GM23248 (cell line): Measurements from ENCODE around the gene NLRC5. TPM values are rescaled to one million over a fixed set of nuclear protein-coding genes. Genes with fewer than 3 reads are reported as not detected.

Experiments used
- DNase-seq: peaks from one replicate; pipeline ENCODE4 v3.0.0-alpha.2; 2015
- H2AFZ ChIP-seq: fragments of 200-600 bp; sonication (generic); 2 replicates; pipeline ENCODE4 v1.6.1; 2016; ENCODE audit warnings: antibody characterized with exemption
- H3F3A ChIP-seq: fragments of 200-600 bp; sonication (generic); 2 replicates; pipeline ENCODE4 v1.6.1; 2016; ENCODE audit warnings: mild to moderate bottlenecking, antibody characterized with exemption, mixed run types; ENCODE audit not compliant: insufficient read depth
- H3K27ac ChIP-seq: fragments of 200-600 bp; sonication (generic); 2 replicates; pipeline ENCODE4 v1.5.1; 2016; ENCODE audit warnings: mild to moderate bottlenecking
- H3K27me3 ChIP-seq: fragments of 200-600 bp; sonication (generic); replicated peaks from 2 replicates; pipeline ENCODE4 v1.6.1; 2016; ENCODE audit warnings: mild to moderate bottlenecking; ENCODE audit not compliant: insufficient read depth
- H3K36me3 ChIP-seq: fragments of 200-600 bp; sonication (generic); 2 replicates; pipeline ENCODE4 v1.6.1; 2016; ENCODE audit warnings: low read depth, mild to moderate bottlenecking
- H3K4me1 ChIP-seq: fragments of 200-600 bp; sonication (generic); 2 replicates; pipeline ENCODE4 v1.6.1; 2016; ENCODE audit warnings: mild to moderate bottlenecking; ENCODE audit not compliant: insufficient read depth
- H3K4me2 ChIP-seq: fragments of 200-600 bp; sonication (generic); one replicate; pipeline ENCODE4 v1.6.1; 2016; ENCODE audit warnings: mild to moderate bottlenecking; ENCODE audit not compliant: unreplicated experiment
- H3K4me3 ChIP-seq: fragments of 200-600 bp; sonication (generic); 2 replicates; pipeline ENCODE4 v1.5.1; 2016; ENCODE audit warnings: mild to moderate bottlenecking
- H3K79me2 ChIP-seq: fragments of 200-600 bp; sonication (generic); 2 replicates; pipeline ENCODE4 v1.6.1; 2016; ENCODE audit warnings: mild to moderate bottlenecking; ENCODE audit not compliant: insufficient read depth
- H3K9ac ChIP-seq: fragments of 200-600 bp; sonication (generic); 2 replicates; pipeline ENCODE4 v1.6.1; 2016; ENCODE audit warnings: mild to moderate bottlenecking
- H3K9me2 ChIP-seq: fragments of 200-600 bp; sonication (generic); 2 replicates; pipeline ENCODE4 v1.6.1; 2016; ENCODE audit warnings: mixed run types, mild to moderate bottlenecking, moderate library complexity; ENCODE audit not compliant: insufficient read depth
- H3K9me3 ChIP-seq: fragments of 200-600 bp; sonication (generic); one replicate; pipeline ENCODE4 v1.6.1; 2017; ENCODE audit warnings: low read depth
- H4K20me1 ChIP-seq: fragments of 200-600 bp; sonication (generic); 2 replicates; pipeline ENCODE4 v1.6.0; 2016; ENCODE audit not compliant: insufficient read depth
- EZH2 ChIP-seq: fragments of 200-600 bp; sonication (generic); IDR thresholded peaks from 2 replicates; pipeline ENCODE4 v1.6.1; 2018; ENCODE audit warnings: antibody characterized with exemption, mild to moderate bottlenecking; ENCODE audit not compliant: insufficient read depth, poor library complexity, severe bottlenecking
- EZH2phosphoT487 ChIP-seq: fragments of 200-600 bp; sonication (generic); IDR thresholded peaks from 2 replicates; pipeline ENCODE4 v1.6.1; 2018; ENCODE audit warnings: antibody characterized with exemption, moderate library complexity, mild to moderate bottlenecking, low read depth; ENCODE audit not compliant: insufficient read depth
- WGBS, 2 experiments: methylation state at CpG; one replicate each; pipeline ENCODE4 v1.1.6; 2015 to 2017; ENCODE audit warnings: low lambda C conversion rate in 2 of 2, low coverage in 1 of 2; ENCODE audit errors: missing lambda C conversion rate in 2 of 2; 5-methylcytosine and 5-hydroxymethylcytosine counted together
- in situ Hi-C: fragments of 300-500 bp; cut with MboI; formaldehyde crosslinking; loops from 2 replicates; pipeline ENCODE4 v1.15.0; 2020
- polyA plus RNA-seq: library from polyadenylated mRNA; unstranded; fragments of >200 nt; fragmentation: Nextera tagmentation; extraction: Ambion mirVana; gene quantifications from 2 replicates; pipeline ENCODE4 v1.2.1, GENCODE V29; 2016
- total RNA-seq: library from RNA; depleted of rRNA; stranded (reverse); fragments of >200 nt; shearing (Covaris generic); gene quantifications from 2 replicates; pipeline ENCODE4 v1.2.3, GENCODE V29; 2014

Gene NLRC5
- total and polyA plus RNA-seq, 2 experiments from 2014 or later = 10.6 to 17.1 TPM

DNA sequence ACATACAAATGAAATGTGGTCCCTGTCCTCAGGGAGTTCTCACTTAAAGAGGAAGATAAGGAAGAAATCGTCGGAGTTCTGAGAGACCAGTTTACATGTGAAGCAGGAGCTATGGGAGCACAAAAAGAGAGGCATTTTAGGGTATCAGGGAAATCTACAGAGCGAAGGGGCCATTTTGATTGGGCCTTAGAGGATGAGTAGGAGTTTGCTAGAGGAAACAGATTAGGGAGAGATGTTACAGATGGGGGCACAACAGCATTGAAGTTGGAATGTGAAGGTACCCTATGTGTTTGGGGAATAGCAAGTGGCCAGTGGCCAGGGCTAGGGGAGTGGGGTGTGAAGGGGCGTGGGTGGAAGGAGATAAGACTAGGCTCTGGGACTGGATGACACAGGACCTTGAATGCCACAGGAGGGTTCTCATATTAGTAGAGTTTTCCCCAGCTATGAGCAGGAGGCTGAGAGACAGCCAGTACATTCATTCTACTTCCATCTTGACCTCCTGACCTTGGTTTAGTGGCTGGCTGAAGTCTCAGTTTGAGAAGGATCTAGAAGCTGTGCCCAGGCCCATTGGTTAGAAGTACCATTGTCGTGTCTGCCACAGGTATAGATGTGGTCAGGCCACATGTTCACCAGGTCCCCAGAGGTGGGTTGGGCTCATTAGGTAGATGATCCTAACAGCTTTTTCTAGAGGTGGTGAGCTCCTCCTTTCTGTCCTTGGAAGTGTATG lies 137.8 kb downstream of the NLRC5 start:
- H3K9me3 ChIP-seq = no peaks in the 10 kb centered on the region
- H3F3A ChIP-seq = no peaks in the 10 kb centered on the region
- 94 to 96% methylated on average over 5 of the region's 5 CpGs for WGBS, 2 experiments
- no peaks in the 10 kb centered on the region for H3K79me2 ChIP-seq
- no peak overlapping the region for H3K4me2 ChIP-seq
- no peak for DNase-seq
- no peak overlapping the region for H2AFZ ChIP-seq
- H3K36me3 ChIP-seq = no peaks in the 10 kb centered on the region
- H3K27ac ChIP-seq = no peak overlapping the region
- no peaks in the 10 kb centered on the region for H3K4me1 ChIP-seq
- no peak for TF ChIP-seq EZH2
- TF ChIP-seq EZH2phosphoT487 = no peak
- H3K4me3 ChIP-seq = no peak overlapping the region
- no peaks in the 10 kb centered on the region for H4K20me1 ChIP-seq
- no peak overlapping the region for H3K9ac ChIP-seq
- in situ Hi-C loops = no loop called here
- no peaks in the 10 kb centered on the region for H3K27me3 ChIP-seq
- no peaks in the 10 kb centered on the region for H3K9me2 ChIP-seq

DNA sequence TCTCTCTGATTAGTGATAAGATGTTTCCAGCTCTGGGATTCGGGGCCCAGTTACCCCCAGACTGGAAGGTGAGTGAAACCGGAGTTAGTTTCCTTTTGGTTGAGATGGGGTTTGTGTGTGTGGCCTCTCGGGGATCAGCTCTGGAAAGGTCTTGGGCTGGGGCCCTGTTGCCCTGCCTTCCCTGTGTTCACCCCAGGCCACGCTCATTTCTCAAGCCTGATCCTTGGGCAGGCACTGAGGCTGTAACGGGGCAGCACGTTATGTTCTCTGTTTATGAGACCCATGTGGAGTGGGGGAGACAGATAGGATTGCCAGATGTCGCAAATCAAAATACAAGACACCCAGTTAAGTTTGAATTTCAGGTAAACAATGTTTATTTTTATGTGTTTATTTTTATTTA lies 138.5 kb downstream of the NLRC5 start:
- no peaks in the 10 kb centered on the region for H3K9me3 ChIP-seq
- H3K27ac ChIP-seq = no peak overlapping the region
- TF ChIP-seq EZH2phosphoT487 (no peak), EZH2 (no peak)
- H3K27me3 ChIP-seq = no peaks in the 10 kb centered on the region
- H3K36me3 ChIP-seq = no peaks in the 10 kb centered on the region
- WGBS, 2 experiments = 95 to 96% methylated on average over 7 of the region's 7 CpGs
- H3K4me3 ChIP-seq = no peak overlapping the region
- H4K20me1 ChIP-seq = no peaks in the 10 kb centered on the region
- no peak overlapping the region for H3K4me2 ChIP-seq
- H3K79me2 ChIP-seq = no peaks in the 10 kb centered on the region
- DNase-seq = no peak
- no peak overlapping the region for H2AFZ ChIP-seq
- no peaks in the 10 kb centered on the region for H3K4me1 ChIP-seq
- in situ Hi-C loops = no loop called here
- H3K9ac ChIP-seq = no peak overlapping the region
- no peaks in the 10 kb centered on the region for H3F3A ChIP-seq
- H3K9me2 ChIP-seq = no peaks in the 10 kb centered on the region

- in situ Hi-C loops = no loop called here
Measured at GRCh38 chr16:57128771-57129389, 139.5 kb downstream of the NLRC5 start.

DNA sequence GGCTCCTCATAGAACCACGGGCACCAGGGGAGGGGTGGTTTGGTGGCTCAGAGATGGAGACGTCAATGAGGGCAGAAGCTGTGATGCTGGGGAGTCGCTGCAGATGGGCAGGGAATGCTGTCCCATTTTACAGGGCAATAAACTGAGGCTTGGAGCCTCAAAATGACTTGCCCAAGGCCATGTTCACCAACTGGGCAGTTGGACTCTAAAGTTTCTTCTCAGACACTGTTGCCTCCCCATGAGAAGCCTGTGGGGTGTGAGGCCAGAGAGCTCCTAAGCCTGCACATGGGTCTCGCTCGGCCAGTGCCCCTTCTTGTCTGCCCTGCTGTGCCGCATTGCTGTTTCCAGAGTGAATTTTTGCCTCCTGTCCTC lies 141.6 kb downstream of the NLRC5 start:
- Histone ChIP-seq H3K9me2 (no peaks in the 10 kb centered on the region), H3K9me3 (no peaks in the 10 kb centered on the region), H2AFZ (no peak overlapping the region), H3K4me3 (no peak overlapping the region), H3K4me2 (no peak overlapping the region), H4K20me1 (no peaks in the 10 kb centered on the region), H3K27ac (no peak overlapping the region), H3K9ac (no peak overlapping the region), H3K27me3 (no peaks in the 10 kb centered on the region), H3K79me2 (no peaks in the 10 kb centered on the region), H3F3A (no peaks in the 10 kb centered on the region), H3K36me3 (no peaks in the 10 kb centered on the region), H3K4me1 (no peaks in the 10 kb centered on the region)
- in situ Hi-C loops = no loop called here
- no peak for DNase-seq
- WGBS, 2 experiments = 80 to 81% methylated on average over 6 of the region's 6 CpGs
- TF ChIP-seq EZH2phosphoT487 = no peak
- no peak for TF ChIP-seq EZH2

More at GRCh38 chr16:57128771-57129389, 139.5 kb downstream of the NLRC5 start:
- Histone ChIP-seq H3K9me2 (no peaks in the 10 kb centered on the region), H3K4me3 (no peak overlapping the region), H3K9me3 (no peaks in the 10 kb centered on the region), H3K36me3 (no peaks in the 10 kb centered on the region), H3K4me2 (no peak overlapping the region), H3K9ac (no peak overlapping the region), H3K27me3 (no peaks in the 10 kb centered on the region), H4K20me1 (no peaks in the 10 kb centered on the region), H2AFZ (no peak overlapping the region), H3K79me2 (no peaks in the 10 kb centered on the region), H3F3A (no peaks in the 10 kb centered on the region), H3K27ac (no peak overlapping the region), H3K4me1 (no peaks in the 10 kb centered on the region)
- no peak for DNase-seq
- TF ChIP-seq EZH2phosphoT487 (no peak), EZH2 (no peak)
- 83 to 90% methylated on average over 11 of the region's 11 CpGs for WGBS, 2 experiments
